H9 (cell line): Measurements from ENCODE around the gene GRM5. TPM values are rescaled to one million over a fixed set of nuclear protein-coding genes. Genes with fewer than 3 reads are reported as not detected.

Experiments
- DNase-seq: peaks from one replicate; pipeline ENCODE4 v3.0.0-alpha.2; 2017
- H2AFZ ChIP-seq: one replicate; pipeline ENCODE4 v1.6.1; 2013; ENCODE audit warnings: mild to moderate bottlenecking, low read length, control low read depth, moderate library complexity
- H2AK5ac ChIP-seq: 2 replicates; pipeline ENCODE4 v1.6.1; 2013; ENCODE audit warnings: low read length, control low read depth, mixed read lengths; ENCODE audit not compliant: insufficient read length
- H2BK120ac ChIP-seq: one replicate; pipeline ENCODE4 v1.6.1; 2013; ENCODE audit warnings: low read depth, mild to moderate bottlenecking, low read length, control low read depth, inconsistent platforms; ENCODE audit not compliant: poor library complexity, severe bottlenecking
- H2BK12ac ChIP-seq: 2 replicates; pipeline ENCODE4 v1.6.1; 2013; ENCODE audit warnings: low read length, control low read depth, mixed read lengths, low read depth; ENCODE audit not compliant: insufficient read length
- H2BK15ac ChIP-seq: 2 replicates; pipeline ENCODE4 v1.6.1; 2013; ENCODE audit warnings: low read depth, low read length, control low read depth
- H2BK20ac ChIP-seq: one replicate; pipeline ENCODE4 v1.6.1; 2013; ENCODE audit warnings: low read depth, mild to moderate bottlenecking, low read length, control low read depth, inconsistent platforms; ENCODE audit not compliant: poor library complexity, severe bottlenecking
- H2BK5ac ChIP-seq: 2 replicates; pipeline ENCODE4 v1.6.1; 2013; ENCODE audit warnings: low read length, control low read depth, mixed read lengths; ENCODE audit not compliant: insufficient read length
- H3K14ac ChIP-seq: 2 replicates; pipeline ENCODE4 v1.6.1; 2013; ENCODE audit warnings: low read length, control low read depth; ENCODE audit not compliant: insufficient read depth
- H3K18ac ChIP-seq: 2 replicates; pipeline ENCODE4 v1.6.1; 2013; ENCODE audit warnings: low read depth, mild to moderate bottlenecking, mixed read lengths, low read length, control low read depth; ENCODE audit not compliant: insufficient read length
- H3K23ac ChIP-seq: 2 replicates; pipeline ENCODE4 v1.6.1; 2013; ENCODE audit warnings: low read length, control low read depth, mixed read lengths, low read depth; ENCODE audit not compliant: insufficient read length
- H3K23me2 ChIP-seq: 2 replicates; pipeline ENCODE4 v1.6.1; 2013; ENCODE audit warnings: low read depth, mild to moderate bottlenecking, mixed read lengths, low read length, control low read depth; ENCODE audit not compliant: insufficient read length, poor library complexity, severe bottlenecking
- H3K27ac ChIP-seq: 2 replicates; pipeline ENCODE4 v1.5.1; 2013; ENCODE audit warnings: low read length, control low read depth, mixed read lengths, low read depth; ENCODE audit not compliant: insufficient read length
- H3K27me3 ChIP-seq: 2 replicates; pipeline ENCODE4 v1.6.1; 2013; ENCODE audit warnings: low read length, control low read depth, inconsistent platforms; ENCODE audit not compliant: insufficient read depth
- H3K4ac ChIP-seq: 2 replicates; pipeline ENCODE4 v1.6.1; 2013; ENCODE audit warnings: low read depth, mild to moderate bottlenecking, control low read depth, inconsistent platforms, low read length, moderate library complexity
- H3K4me1 ChIP-seq: 2 replicates; pipeline ENCODE4 v1.6.1; 2013; ENCODE audit warnings: low read length, control low read depth, inconsistent platforms; ENCODE audit not compliant: insufficient read depth
- H3K4me2 ChIP-seq: 2 replicates; pipeline ENCODE4 v1.6.1; 2013; ENCODE audit warnings: low read length, control low read depth, mixed read lengths; ENCODE audit not compliant: insufficient read length, insufficient read depth
- H3K56ac ChIP-seq: 2 replicates; pipeline ENCODE4 v1.6.1; 2013; ENCODE audit warnings: low read depth, mild to moderate bottlenecking, mixed read lengths, low read length, control low read depth; ENCODE audit not compliant: insufficient read length
- H3K79me1 ChIP-seq: 2 replicates; pipeline ENCODE4 v1.6.1; 2013; ENCODE audit warnings: low read depth, mild to moderate bottlenecking, moderate library complexity, low read length, control low read depth, inconsistent platforms; ENCODE audit not compliant: insufficient read depth, poor library complexity, severe bottlenecking
- H3K79me2 ChIP-seq: 2 replicates; pipeline ENCODE4 v1.6.1; 2013; ENCODE audit warnings: low read length, control low read depth, inconsistent platforms; ENCODE audit not compliant: insufficient read depth
- H3K9ac ChIP-seq: 2 replicates; pipeline ENCODE4 v1.6.1; 2013; ENCODE audit warnings: low read length, control low read depth, mixed read lengths; ENCODE audit not compliant: insufficient read length; ENCODE audit errors: extremely low read depth
- H3K9me3 ChIP-seq: one replicate; pipeline ENCODE4 v1.6.1; 2013; ENCODE audit warnings: low read depth, low read length, inconsistent platforms; ENCODE audit not compliant: control insufficient read depth
- H3T11ph ChIP-seq: one replicate; pipeline ENCODE4 v1.6.1; 2013; ENCODE audit warnings: mild to moderate bottlenecking, low read length, control low read depth, inconsistent platforms
- H4K20me1 ChIP-seq: one replicate; pipeline ENCODE4 v1.6.1; 2013; ENCODE audit not compliant: control insufficient read depth, insufficient read length, insufficient read depth
- H4K5ac ChIP-seq: 2 replicates; pipeline ENCODE4 v1.6.1; 2013; ENCODE audit warnings: low read depth, mild to moderate bottlenecking, mixed read lengths, low read length, control low read depth; ENCODE audit not compliant: insufficient read length
- H4K8ac ChIP-seq: replicated peaks from 2 replicates; pipeline ENCODE4 v1.6.1; 2013; ENCODE audit warnings: low read length, control low read depth, mixed read lengths, low read depth; ENCODE audit not compliant: insufficient read length
- H4K91ac ChIP-seq: 2 replicates; pipeline ENCODE4 v1.6.1; 2013; ENCODE audit warnings: low read depth, mild to moderate bottlenecking, moderate library complexity, mixed read lengths, low read length, control low read depth; ENCODE audit not compliant: insufficient read length
- H3K27ac Mint-ChIP-seq, 3 experiments: 2 replicates in 2 of 3; 3 replicates in 1 of 3; pipeline ENCODE4 v1.8.0; 2020 to 2021; ENCODE audit warnings: mixed read lengths in 3 of 3, mild to moderate bottlenecking in 1 of 3, moderate library complexity in 1 of 3
- H3K27me3 Mint-ChIP-seq: 2 replicates; pipeline ENCODE4 v1.8.0; 2021; ENCODE audit warnings: low read depth, mild to moderate bottlenecking, moderate library complexity, mixed read lengths
- H3K36me3 Mint-ChIP-seq, 3 experiments: 2 replicates in 2 of 3; 3 replicates in 1 of 3; pipeline ENCODE4 v1.8.0; 2020 to 2021; ENCODE audit warnings: low read depth in 3 of 3, mixed read lengths in 3 of 3; ENCODE audit not compliant: insufficient read depth in 1 of 3
- H3K4me1 Mint-ChIP-seq, 2 experiments: 2 replicates each; pipeline ENCODE4 v1.8.0; 2020; ENCODE audit warnings: mixed read lengths in 2 of 2
- H3K4me3 Mint-ChIP-seq, 2 experiments: 2 replicates in 1 of 2; 3 replicates in 1 of 2; pipeline ENCODE4 v1.8.0; 2020 to 2021; ENCODE audit warnings: mild to moderate bottlenecking in 2 of 2, mixed read lengths in 2 of 2, moderate library complexity in 1 of 2
- H3K9me3 Mint-ChIP-seq, 2 experiments: 2 replicates in 1 of 2; 3 replicates in 1 of 2; pipeline ENCODE4 v1.8.0; 2020; ENCODE audit warnings: mild to moderate bottlenecking in 2 of 2, mixed read lengths in 2 of 2, moderate library complexity in 1 of 2
- CTCF ChIP-seq: fragments of 200-600 bp; sonication (generic); conservative IDR thresholded peaks from 3 replicates; pipeline ENCODE4 v1.8.0; 2021; ENCODE audit warnings: antibody characterized with exemption, mild to moderate bottlenecking
- total RNA-seq: library from RNA; stranded (reverse); gene quantifications from 2 replicates; pipeline ENCODE4 v1.2.1, GENCODE V29; 2021

The GRM5 gene
- total RNA-seq, 1 experiment from 2014 or later: not detected

- H4K8ac ChIP-seq: no peak overlapping the region
- no peak overlapping the region for H3K4me3 Mint-ChIP-seq
- peaks cover 6% of the 10 kb centered on the region for H3K23me2 ChIP-seq
- H3K4me1 Mint-ChIP-seq: peaks cover 26% of the 10 kb centered on the region in 2 experiments
- no peak overlapping the region for H3K9ac ChIP-seq
- no peak overlapping the region for H2BK15ac ChIP-seq
- H3K18ac ChIP-seq: no peak overlapping the region
- H3K56ac ChIP-seq: no peak overlapping the region
- no peaks in the 10 kb centered on the region for H3K9me3 Mint-ChIP-seq
- H3K79me1 ChIP-seq: no peaks in the 10 kb centered on the region
- H2AFZ ChIP-seq: no peak overlapping the region
- H3K27me3 Mint-ChIP-seq: peaks cover 57% of the 10 kb centered on the region
- H2BK5ac ChIP-seq: no peak overlapping the region
- no peak overlapping the region for H3K14ac ChIP-seq
- H3K27me3 ChIP-seq: peaks cover 17% of the 10 kb centered on the region
- H2BK120ac ChIP-seq: no peak overlapping the region
- no peak overlapping the region for H4K5ac ChIP-seq
- no peaks in the 10 kb centered on the region for H4K20me1 ChIP-seq
- no peaks in the 10 kb centered on the region for H3K79me2 ChIP-seq
- H3K4me2 ChIP-seq: no peak overlapping the region
- no peaks in the 10 kb centered on the region for H3K36me3 Mint-ChIP-seq
- H2BK12ac ChIP-seq: no peak overlapping the region
- no peak for TF ChIP-seq CTCF
- no peak for DNase-seq
- no peak overlapping the region for H3T11ph ChIP-seq
- H3K23ac ChIP-seq: no peak overlapping the region
- no peak overlapping the region for H4K91ac ChIP-seq
- H2AK5ac ChIP-seq: no peak overlapping the region
- H2BK20ac ChIP-seq: no peak overlapping the region
- H3K9me3 ChIP-seq: no peaks in the 10 kb centered on the region
- H3K4me1 ChIP-seq: no peaks in the 10 kb centered on the region
- H3K27ac ChIP-seq: no peak overlapping the region
- no peak overlapping the region for H3K4ac ChIP-seq
- no peak overlapping the region for H3K27ac Mint-ChIP-seq
These were observed 1.5 kb upstream of the GRM5 start for GRCh38 chr11:89067264-89067663.
